GM19395 (cell line): Measurements from ENCODE around the gene PEAK3.

Experiments
- ATAC-seq: cut with Tn5 transposase; IDR thresholded peaks from one replicate; pipeline ENCODE4 v1.9.1; 2021; ENCODE audit warnings: mild to moderate bottlenecking, moderate library complexity; ENCODE audit not compliant: unreplicated experiment

Gene PEAK3

DNA sequence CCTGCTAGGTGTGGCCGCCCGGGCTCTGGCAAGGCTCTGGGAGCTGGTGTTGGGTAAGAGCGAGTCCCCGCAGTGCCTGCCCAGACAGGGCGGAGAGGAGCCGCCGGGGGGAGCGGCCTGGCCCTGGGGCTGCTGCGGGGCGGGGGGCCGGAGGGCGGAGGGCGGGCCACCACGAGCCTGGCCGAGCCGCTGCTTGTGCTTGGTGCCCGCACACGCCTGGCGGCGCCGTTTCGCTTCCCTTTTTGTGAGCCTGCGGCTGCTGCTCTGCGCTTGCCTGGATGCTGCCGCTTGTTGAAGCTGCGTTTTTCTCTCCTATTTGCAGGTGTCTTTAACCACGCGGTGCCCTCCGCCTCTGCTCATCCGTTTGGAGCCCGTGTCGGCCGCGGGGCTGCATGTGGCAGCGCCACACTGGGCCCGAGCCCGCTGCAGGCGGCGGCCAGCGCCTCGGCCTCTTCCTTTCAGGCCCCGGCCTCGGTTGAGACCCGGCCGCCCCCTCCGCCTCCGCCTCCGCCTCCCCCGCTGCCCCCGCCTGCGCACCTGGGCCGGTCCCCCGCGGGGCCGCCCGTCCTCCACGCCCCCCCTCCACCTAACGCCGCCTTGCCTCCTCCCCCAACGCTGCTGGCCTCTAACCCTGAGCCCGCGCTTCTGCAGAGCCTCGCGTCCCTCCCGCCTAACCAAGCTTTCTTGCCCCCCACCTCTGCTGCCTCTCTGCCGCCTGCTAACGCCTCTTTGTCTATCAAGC, 54.4 kb downstream of the PEAK3 start:
- ATAC-seq, result no peak

DNA sequence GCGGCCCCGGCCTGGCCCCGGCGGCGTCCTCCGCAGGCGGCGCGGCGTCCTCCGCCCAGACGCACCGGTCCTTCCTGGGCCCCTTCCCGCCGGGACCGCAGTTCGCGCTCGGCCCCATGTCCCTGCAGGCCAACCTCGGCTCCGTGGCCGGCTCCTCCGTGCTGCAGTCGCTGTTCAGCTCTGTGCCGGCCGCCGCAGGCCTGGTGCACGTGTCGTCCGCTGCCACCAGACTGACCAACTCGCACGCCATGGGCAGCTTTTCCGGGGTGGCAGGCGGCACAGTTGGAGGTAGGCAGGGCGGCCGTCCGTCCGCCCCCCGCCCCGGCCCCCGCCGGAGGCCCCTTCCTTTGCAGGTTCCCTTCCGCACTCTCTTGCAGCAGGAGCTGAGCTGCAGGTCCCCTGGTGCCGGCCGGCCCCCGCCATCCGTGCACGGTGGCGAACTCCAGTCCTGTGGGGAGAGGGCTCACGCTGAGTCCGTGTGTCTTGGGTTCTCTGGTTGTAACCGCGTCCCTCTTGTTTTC, 55.1 kb downstream of the PEAK3 start:
- ATAC-seq, result no peak

DNA sequence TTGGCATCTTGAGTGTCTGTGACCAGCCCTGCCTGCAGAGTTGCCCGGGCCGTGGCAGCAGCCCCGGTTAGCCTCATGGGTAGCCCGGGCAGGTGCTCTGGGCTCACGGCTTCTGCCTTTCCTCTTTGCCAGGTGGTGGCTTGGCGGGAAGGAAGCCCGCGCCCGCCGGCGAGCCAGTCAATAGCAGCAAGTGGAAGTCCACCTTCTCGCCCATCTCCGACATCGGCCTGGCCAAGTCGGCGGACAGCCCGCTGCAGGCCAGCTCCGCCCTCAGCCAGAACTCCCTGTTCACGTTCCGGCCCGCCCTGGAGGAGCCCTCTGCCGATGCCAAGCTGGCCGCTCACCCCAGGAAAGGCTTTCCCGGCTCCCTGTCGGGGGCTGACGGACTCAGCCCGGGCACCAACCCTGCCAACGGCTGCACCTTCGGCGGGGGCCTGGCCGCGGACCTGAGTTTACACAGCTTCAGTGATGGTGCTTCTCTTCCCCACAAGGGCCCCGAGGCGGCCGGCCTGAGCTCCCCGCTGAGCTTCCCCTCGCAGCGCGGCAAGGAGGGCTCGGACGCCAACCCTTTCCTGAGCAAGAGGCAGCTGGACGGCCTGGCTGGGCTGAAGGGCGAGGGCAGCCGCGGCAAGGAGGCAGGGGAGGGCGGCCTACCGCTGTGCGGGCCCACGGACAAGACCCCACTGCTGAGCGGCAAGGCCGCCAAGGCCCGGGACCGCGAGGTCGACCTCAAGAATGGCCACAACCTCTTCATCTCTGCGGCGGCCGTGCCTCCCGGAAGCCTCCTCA, 55.7 kb downstream of the PEAK3 start:
- ATAC-seq, result no peak

DNA sequence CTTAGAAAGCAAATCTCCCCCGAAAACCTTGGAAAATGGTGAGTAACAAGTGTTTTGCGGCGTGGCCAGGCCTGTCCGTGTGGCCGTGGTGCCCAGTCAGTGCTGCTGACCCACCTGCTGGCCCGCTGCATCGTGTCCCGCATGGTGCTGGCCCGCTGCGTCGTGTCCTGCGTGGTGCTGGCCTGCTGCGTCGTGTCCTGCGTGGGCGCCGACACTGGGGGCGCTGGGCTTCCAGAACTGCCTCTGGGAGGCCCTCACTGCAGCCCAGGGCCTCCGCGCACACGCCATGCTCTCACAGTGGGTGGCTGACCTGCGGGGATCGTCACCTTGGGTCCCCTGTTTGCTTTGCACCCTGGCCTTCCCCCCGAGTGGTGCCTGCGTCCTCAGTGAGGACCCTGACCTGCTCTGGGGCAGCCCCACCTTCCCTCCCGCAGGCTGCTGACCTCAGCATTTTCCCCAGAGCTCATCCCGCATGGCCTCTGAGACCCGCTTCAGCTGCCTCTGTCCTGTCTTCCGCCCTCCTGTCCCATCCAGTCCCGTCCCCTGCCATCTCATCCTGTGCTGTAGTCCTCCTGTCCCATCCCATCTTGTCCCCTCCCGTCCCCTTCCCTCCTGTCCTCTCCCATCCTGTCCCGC, 56.4 kb downstream of the PEAK3 start:
- ATAC-seq, result no peak

DNA sequence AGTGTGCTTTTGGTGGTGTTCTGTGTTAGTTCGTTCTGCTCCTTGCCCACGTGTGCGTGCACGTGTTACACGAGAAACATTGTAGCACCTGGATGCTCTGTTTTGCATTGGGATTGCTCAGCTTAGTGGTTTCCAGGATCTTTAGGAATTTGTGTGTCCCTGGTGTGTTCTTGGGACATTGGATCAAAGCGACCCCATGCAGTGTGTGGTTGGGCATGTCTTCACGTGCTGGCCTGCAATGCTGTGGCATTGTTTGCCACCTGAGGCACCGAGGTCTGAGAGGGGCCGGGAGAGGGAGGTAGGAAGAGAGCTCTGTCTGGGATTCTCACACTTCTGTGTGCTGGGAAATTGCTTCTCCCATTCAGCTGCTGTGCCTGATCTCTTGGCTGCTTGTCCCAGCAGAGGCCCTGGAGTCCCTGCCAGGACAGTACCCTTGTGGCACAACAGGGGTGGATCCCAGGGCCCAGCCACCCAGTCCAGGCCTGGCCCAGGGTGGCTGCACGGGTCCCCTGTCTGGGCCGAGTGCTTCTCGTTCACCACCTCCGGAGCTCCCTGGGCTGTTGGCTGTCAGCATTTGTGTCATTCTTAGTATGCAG, 57.1 kb downstream of the PEAK3 start:
- ATAC-seq, result no peak
